Esophagus squamous epithelium (tissue), 4 donors: ENCODE measurements around the gene LURAP1L.

Experiments used
- POLR2A ChIP-seq, 4 donors: fragments of 450-650 bp; IDR thresholded peaks; one replicate each; pipeline ENCODE4 v1.6.1; 2017; ENCODE audit warnings: antibody characterized with exemption in 4 of 4, mild to moderate bottlenecking in 4 of 4, moderate library complexity in 3 of 4
- TF ChIP-seq, protein P1 (sequence below), 6 experiments: fragments of 450-650 bp in 4 of 6; fragments of 200-600 bp in 2 of 6; sonication (generic) in 2 of 6; IDR thresholded peaks; one replicate each; pipeline ENCODE4 v1.5.1; 2016 to 2019; ENCODE audit warnings: antibody characterized with exemption in 6 of 6, mild to moderate bottlenecking in 4 of 6, moderate library complexity in 4 of 6

GRCh38 chr9:12770261-12770660 is 4.6 kb upstream of the LURAP1L start:
- TF ChIP-seq, protein P1, sequence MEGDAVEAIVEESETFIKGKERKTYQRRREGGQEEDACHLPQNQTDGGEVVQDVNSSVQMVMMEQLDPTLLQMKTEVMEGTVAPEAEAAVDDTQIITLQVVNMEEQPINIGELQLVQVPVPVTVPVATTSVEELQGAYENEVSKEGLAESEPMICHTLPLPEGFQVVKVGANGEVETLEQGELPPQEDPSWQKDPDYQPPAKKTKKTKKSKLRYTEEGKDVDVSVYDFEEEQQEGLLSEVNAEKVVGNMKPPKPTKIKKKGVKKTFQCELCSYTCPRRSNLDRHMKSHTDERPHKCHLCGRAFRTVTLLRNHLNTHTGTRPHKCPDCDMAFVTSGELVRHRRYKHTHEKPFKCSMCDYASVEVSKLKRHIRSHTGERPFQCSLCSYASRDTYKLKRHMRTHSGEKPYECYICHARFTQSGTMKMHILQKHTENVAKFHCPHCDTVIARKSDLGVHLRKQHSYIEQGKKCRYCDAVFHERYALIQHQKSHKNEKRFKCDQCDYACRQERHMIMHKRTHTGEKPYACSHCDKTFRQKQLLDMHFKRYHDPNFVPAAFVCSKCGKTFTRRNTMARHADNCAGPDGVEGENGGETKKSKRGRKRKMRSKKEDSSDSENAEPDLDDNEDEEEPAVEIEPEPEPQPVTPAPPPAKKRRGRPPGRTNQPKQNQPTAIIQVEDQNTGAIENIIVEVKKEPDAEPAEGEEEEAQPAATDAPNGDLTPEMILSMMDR (IDR thresholded peaks at IDR 0.05), result no peak
- no peak for TF ChIP-seq POLR2A (IDR thresholded peaks at IDR 0.05)
